ENCODE measurements around the gene PTPRC. TPM values are rescaled to one million over a fixed set of nuclear protein-coding genes. Genes with fewer than 3 reads are reported as not detected.

The PTPRC gene
- total RNA-seq, 1 donor from 2014 or later = 33.4 TPM

DNA sequence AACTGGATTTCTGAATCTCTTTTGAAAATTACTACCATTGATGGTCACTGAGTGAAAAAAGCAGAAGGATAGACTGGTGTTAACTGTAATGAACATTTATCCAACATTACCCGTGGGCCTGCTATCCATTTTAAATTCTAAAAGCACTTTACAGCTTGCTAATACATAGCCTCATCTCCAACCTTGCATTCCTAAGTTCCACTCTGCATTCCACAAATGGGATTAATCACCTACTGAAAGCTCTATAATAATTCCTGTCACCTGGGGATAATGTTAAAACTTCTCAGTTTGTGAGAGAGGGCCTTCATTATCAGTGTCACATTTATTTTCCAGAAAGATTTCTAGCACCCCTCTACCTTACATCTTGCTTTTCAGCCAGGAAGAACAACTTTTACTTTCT lies 38.2 kb downstream of the PTPRC start:
- Histone ChIP-seq H3K4me1 (no peaks in the 10 kb centered on the region), H3K9me3 (no peaks in the 10 kb centered on the region), H3K4me3 (no peak overlapping the region), H3K27me3 (no peaks in the 10 kb centered on the region), H3K27ac (no peak overlapping the region), H3K36me3 (no peaks in the 10 kb centered on the region)
- DNase-seq (ENCODE audit: extremely low spot score in 2 of 2) = no peak
- intact Hi-C loops (cut with DNase I) = no loop called here
- TF ChIP-seq, protein P1, sequence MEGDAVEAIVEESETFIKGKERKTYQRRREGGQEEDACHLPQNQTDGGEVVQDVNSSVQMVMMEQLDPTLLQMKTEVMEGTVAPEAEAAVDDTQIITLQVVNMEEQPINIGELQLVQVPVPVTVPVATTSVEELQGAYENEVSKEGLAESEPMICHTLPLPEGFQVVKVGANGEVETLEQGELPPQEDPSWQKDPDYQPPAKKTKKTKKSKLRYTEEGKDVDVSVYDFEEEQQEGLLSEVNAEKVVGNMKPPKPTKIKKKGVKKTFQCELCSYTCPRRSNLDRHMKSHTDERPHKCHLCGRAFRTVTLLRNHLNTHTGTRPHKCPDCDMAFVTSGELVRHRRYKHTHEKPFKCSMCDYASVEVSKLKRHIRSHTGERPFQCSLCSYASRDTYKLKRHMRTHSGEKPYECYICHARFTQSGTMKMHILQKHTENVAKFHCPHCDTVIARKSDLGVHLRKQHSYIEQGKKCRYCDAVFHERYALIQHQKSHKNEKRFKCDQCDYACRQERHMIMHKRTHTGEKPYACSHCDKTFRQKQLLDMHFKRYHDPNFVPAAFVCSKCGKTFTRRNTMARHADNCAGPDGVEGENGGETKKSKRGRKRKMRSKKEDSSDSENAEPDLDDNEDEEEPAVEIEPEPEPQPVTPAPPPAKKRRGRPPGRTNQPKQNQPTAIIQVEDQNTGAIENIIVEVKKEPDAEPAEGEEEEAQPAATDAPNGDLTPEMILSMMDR (IDR thresholded peaks at IDR 0.05) = no peak
- TF ChIP-seq POLR2A (IDR thresholded peaks at IDR 0.05) = no peak
- TF ChIP-seq POLR2AphosphoS5 (IDR thresholded peaks at IDR 0.05; ENCODE audit: insufficient read depth in 1 of 2, low read depth in 1 of 2) = no peak

DNA sequence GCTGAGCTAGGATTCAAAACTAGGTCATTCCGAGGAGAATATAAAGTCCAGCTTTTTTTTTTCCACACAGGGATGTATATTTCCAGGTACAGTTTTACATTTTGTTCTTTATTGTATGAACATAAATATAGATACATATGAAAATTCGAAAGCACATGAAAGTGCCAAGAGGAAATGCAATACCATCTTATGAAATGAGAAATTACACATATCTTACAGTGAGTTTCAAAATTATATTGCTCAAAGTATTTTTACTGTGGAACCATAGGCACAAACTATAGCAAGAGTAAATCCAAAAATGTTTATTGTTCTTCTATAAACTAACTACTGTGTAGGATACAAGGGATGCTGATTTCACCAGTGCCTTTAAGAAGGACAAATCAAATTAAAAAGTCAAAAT lies 39.0 kb downstream of the PTPRC start:
- Histone ChIP-seq H3K27me3 (no peaks in the 10 kb centered on the region), H3K36me3 (no peaks in the 10 kb centered on the region), H3K9me3 (no peaks in the 10 kb centered on the region), H3K4me1 (no peaks in the 10 kb centered on the region), H3K4me3 (no peak overlapping the region), H3K27ac (no peak overlapping the region)
- no peak for DNase-seq (ENCODE audit: extremely low spot score in 2 of 2)
- intact Hi-C loops (cut with DNase I) = no loop called here
- no peak for TF ChIP-seq POLR2A (IDR thresholded peaks at IDR 0.05)
- TF ChIP-seq, protein P1 (IDR thresholded peaks at IDR 0.05) = no peak
- TF ChIP-seq POLR2AphosphoS5 (IDR thresholded peaks at IDR 0.05; ENCODE audit: insufficient read depth in 1 of 2, low read depth in 1 of 2) = no peak

DNA sequence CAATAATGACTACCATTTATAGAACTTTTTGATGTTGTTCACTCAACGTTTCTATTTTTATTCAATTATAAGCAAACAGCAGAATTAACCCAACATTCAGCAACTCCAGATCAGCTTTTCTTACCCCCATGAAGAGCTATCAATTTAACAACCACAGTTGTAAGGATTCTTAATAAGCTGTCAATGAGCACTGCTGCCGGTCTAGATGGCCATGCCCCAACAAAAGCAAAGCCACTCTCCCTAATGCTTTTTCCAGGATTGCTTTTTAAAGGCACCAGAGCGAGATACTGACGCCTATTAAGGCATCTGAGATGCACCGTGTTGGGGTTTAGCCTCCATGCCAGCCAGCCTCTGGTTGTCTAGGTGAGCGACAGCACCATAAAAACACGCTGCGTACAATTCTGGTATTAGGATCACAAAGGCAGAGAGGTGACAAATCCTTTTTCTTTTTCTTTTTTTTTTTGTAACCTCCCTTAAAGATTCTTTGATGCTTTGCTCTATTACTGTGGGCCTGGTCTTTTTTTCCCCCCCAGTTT lies 39.5 kb downstream of the PTPRC start:
- H3K9me3 ChIP-seq = no peaks in the 10 kb centered on the region
- intact Hi-C loops (cut with DNase I) = no loop called here
- H3K4me3 ChIP-seq = no peak overlapping the region
- H3K27ac ChIP-seq = no peak overlapping the region
- TF ChIP-seq, protein P1 (IDR thresholded peaks at IDR 0.05) = no peak
- TF ChIP-seq POLR2AphosphoS5 (IDR thresholded peaks at IDR 0.05; ENCODE audit: insufficient read depth in 1 of 2, low read depth in 1 of 2) (no peak), POLR2A (IDR thresholded peaks at IDR 0.05) (no peak)
- no peaks in the 10 kb centered on the region for H3K27me3 ChIP-seq
- H3K4me1 ChIP-seq = no peaks in the 10 kb centered on the region
- H3K36me3 ChIP-seq = no peaks in the 10 kb centered on the region
- no peak for DNase-seq (ENCODE audit: extremely low spot score in 2 of 2)

DNA sequence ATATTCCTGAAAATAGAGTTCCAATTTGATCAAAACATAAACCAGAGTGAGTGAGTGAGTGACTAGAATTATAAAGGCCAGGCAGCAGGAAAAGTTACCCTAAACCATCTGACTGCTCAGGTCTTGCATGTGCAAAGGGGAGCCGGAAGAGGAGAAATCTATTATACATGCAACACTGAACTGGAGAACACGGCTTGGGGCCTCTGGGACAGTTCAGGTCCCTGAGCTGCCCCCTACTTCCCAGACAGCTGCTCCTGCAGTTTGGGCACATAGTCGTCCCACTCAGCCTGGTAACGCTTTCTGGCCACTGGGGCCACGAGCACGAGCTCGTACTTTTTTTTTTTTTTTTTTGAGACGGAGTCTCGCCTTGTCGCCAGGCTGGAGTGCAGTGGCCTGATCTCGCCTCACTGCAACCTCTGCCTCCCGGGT lies 40.1 kb downstream of the PTPRC start:
- intact Hi-C loops (cut with DNase I) = no loop called here
- Histone ChIP-seq H3K36me3 (no peaks in the 10 kb centered on the region), H3K9me3 (no peaks in the 10 kb centered on the region), H3K27ac (peak overlapping the region; percentile 42), H3K4me3 (no peak overlapping the region), H3K27me3 (no peaks in the 10 kb centered on the region), H3K4me1 (no peaks in the 10 kb centered on the region)
- DNase-seq (ENCODE audit: extremely low spot score in 2 of 2) = no peak
- TF ChIP-seq POLR2AphosphoS5 (IDR thresholded peaks at IDR 0.05; ENCODE audit: insufficient read depth in 1 of 2, low read depth in 1 of 2) (no peak), POLR2A (IDR thresholded peaks at IDR 0.05) (no peak)
- TF ChIP-seq, protein P1 (IDR thresholded peaks at IDR 0.05) = no peak

DNA sequence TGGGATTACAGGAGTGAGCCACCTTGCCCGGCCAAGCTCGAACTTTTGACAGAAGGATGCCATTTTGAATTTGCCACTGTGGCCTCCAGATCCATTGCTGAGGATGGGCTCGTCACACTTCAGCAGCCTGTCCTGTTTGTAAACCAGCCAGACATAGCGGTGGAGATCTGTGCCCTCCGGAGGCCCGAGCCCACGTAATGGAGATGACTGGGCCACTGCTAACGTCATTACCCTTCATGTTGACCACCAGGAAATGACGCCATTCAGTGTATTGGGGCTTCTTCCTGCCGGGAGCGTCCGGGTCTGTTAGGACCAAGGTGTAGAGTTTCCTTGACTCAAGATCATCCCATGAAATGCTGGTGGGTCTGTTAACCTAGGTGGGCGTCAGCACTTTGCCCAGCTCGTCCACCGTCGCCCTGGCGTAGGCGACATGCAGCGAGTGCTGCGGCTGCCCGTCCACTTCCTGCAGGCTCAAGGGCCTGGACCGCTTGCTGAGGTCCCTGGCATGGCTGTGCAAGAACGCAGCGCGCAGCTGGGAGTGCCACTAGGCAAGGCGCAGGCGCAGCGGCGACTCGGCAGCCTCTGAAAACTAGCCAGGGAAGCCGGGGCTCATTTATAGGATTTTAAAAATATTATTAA lies 40.8 kb downstream of the PTPRC start:
- TF ChIP-seq POLR2AphosphoS5 (IDR thresholded peaks at IDR 0.05; ENCODE audit: insufficient read depth in 1 of 2, low read depth in 1 of 2) (no peak), POLR2A (IDR thresholded peaks at IDR 0.05) (no peak)
- TF ChIP-seq, protein P1 (IDR thresholded peaks at IDR 0.05) = no peak
- H3K4me3 ChIP-seq = no peak overlapping the region
- no peaks in the 10 kb centered on the region for H3K9me3 ChIP-seq
- intact Hi-C loops (cut with DNase I) = no loop called here
- no peaks in the 10 kb centered on the region for H3K4me1 ChIP-seq
- H3K36me3 ChIP-seq = no peaks in the 10 kb centered on the region
- no peaks in the 10 kb centered on the region for H3K27me3 ChIP-seq
- DNase-seq (ENCODE audit: extremely low spot score in 2 of 2) = no peak
- H3K27ac ChIP-seq = peak overlapping the region; percentile 42

Measured in vagina (tissue), 2 donors.